Tibial nerve (tissue), 4 donors: ENCODE results near the gene VPS41. TPM values are rescaled to one million over a fixed set of nuclear protein-coding genes. Genes with fewer than 3 reads are reported as not detected.

Source experiments
- DNase-seq, 2 donors: peaks; one replicate each; pipeline ENCODE4 v3.0.0-alpha.2; 2019; ENCODE audit warnings: low spot score in 2 of 2
- H3K27ac ChIP-seq, 4 donors: fragments of 200-600 bp; sonication (generic) in 3 of 4; one replicate each; pipeline ENCODE4 v1.5.1; 2017 to 2019; ENCODE audit warnings: mild to moderate bottlenecking in 1 of 4
- H3K27me3 ChIP-seq, 2 donors: fragments of 200-600 bp; sonication (generic) in 1 of 2; one replicate each; pipeline versions ENCODE4 v1.5.1 to v1.6.0; 2017 to 2019
- H3K36me3 ChIP-seq, 3 donors: fragments of 200-600 bp; sonication (generic); one replicate each; pipeline ENCODE4 v1.5.1; 2018 to 2019
- H3K4me1 ChIP-seq, 4 donors: fragments of 200-600 bp; sonication (generic) in 3 of 4; one replicate each; pipeline ENCODE4 v1.5.1; 2017 to 2019
- H3K4me3 ChIP-seq, 4 donors: fragments of 200-600 bp; sonication (generic) in 3 of 4; one replicate each; pipeline ENCODE4 v1.5.1; 2017 to 2019; ENCODE audit warnings: mild to moderate bottlenecking in 1 of 4, moderate library complexity in 1 of 4
- H3K9me3 ChIP-seq, 4 donors: fragments of 200-600 bp; sonication (generic) in 3 of 4; one replicate each; pipeline ENCODE4 v1.5.1; 2017 to 2019
- EP300 ChIP-seq, 2 donors: sonication (generic); formaldehyde crosslinking; IDR thresholded peaks; one replicate each; pipeline ENCODE4 v1.6.1; 2017; ENCODE audit warnings: antibody characterized with exemption in 2 of 2, mild to moderate bottlenecking in 1 of 2
- POLR2A ChIP-seq, 2 donors: fragments of 450-650 bp; IDR thresholded peaks; one replicate each; pipeline ENCODE4 v1.6.1; 2017; ENCODE audit warnings: antibody characterized with exemption in 2 of 2, mild to moderate bottlenecking in 2 of 2, moderate library complexity in 2 of 2
- WGBS, 2 donors: methylation state at CpG; one replicate each; pipeline ENCODE4 v1.1.5; 2018; 5-methylcytosine and 5-hydroxymethylcytosine counted together
- total RNA-seq, 4 donors: library from RNA; depleted of rRNA; stranded (reverse); fragments of >200 nt; gene quantifications; one replicate each; pipeline ENCODE4 v1.1.0, GENCODE V29; 2016
- TF ChIP-seq, protein P1 (sequence below), 5 experiments: fragments of 200-600 bp in 3 of 5; fragments of 450-650 bp in 2 of 5; sonication (generic) in 3 of 5; IDR thresholded peaks; one replicate each; pipeline ENCODE4 v1.5.1; 2016 to 2019; ENCODE audit warnings: antibody characterized with exemption in 5 of 5, mild to moderate bottlenecking in 3 of 5, moderate library complexity in 2 of 5

The VPS41 gene
- total RNA-seq, 4 donors from 2014 or later, result 31.2 to 47.5 (median 47.2) TPM

DNA sequence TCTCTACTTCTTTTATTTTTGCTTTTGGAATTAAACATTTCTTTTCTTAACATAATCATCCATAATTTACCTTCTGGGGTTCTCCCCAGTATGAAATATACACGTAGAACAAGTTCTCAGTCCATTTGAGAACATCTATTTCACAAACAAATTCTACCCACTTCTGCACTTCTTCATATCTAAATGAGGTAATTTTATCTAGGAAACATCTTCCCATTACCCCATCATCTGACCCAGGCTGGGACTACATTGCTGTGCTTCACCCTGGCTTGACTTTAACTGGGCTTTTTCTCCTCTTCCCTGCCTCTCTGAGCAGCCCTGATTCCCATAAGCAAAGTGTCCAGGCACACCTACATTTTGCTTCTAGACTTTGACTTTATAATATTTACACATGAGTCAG lies 234.5 kb downstream of the VPS41 start:
- WGBS, 2 donors, result 76 to 84% methylated on average over 1 of the region's 1 CpG
- no peak overlapping the region for H3K27ac ChIP-seq

GRCh38 chr7:38673795-38674194 lies 235.2 kb downstream of the VPS41 start:
- WGBS, 2 donors, result 73 to 82% methylated on average over 3 of the region's 3 CpGs
- no peaks in the 10 kb centered on the region for H3K27me3 ChIP-seq
- H3K4me1 ChIP-seq, result no peaks in the 10 kb centered on the region
- no peak for DNase-seq
- H3K27ac ChIP-seq, result no peak overlapping the region
- TF ChIP-seq, protein P1, sequence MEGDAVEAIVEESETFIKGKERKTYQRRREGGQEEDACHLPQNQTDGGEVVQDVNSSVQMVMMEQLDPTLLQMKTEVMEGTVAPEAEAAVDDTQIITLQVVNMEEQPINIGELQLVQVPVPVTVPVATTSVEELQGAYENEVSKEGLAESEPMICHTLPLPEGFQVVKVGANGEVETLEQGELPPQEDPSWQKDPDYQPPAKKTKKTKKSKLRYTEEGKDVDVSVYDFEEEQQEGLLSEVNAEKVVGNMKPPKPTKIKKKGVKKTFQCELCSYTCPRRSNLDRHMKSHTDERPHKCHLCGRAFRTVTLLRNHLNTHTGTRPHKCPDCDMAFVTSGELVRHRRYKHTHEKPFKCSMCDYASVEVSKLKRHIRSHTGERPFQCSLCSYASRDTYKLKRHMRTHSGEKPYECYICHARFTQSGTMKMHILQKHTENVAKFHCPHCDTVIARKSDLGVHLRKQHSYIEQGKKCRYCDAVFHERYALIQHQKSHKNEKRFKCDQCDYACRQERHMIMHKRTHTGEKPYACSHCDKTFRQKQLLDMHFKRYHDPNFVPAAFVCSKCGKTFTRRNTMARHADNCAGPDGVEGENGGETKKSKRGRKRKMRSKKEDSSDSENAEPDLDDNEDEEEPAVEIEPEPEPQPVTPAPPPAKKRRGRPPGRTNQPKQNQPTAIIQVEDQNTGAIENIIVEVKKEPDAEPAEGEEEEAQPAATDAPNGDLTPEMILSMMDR (IDR thresholded peaks at IDR 0.05), result no peak
- TF ChIP-seq POLR2A (IDR thresholded peaks at IDR 0.05), result no peak
- TF ChIP-seq EP300 (IDR thresholded peaks at IDR 0.05), result peak in 1 of 2 donors; percentile 24
- H3K9me3 ChIP-seq, result peaks cover 0 to 4% (median 0%) of the 10 kb centered on the region in 4 donors
- H3K36me3 ChIP-seq, result no peaks in the 10 kb centered on the region
- H3K4me3 ChIP-seq, result no peak overlapping the region

More for the DNA sequence above, 234.5 kb downstream of the VPS41 start:
- H3K9me3 ChIP-seq, result peaks cover 0 to 4% (median 0%) of the 10 kb centered on the region in 4 donors
- H3K4me1 ChIP-seq, result no peaks in the 10 kb centered on the region
- no peaks in the 10 kb centered on the region for H3K36me3 ChIP-seq
- no peak for DNase-seq
- H3K4me3 ChIP-seq, result no peak overlapping the region
- H3K27me3 ChIP-seq, result no peaks in the 10 kb centered on the region
- TF ChIP-seq, protein P1 (IDR thresholded peaks at IDR 0.05), result no peak
- TF ChIP-seq POLR2A (IDR thresholded peaks at IDR 0.05) (no peak), EP300 (IDR thresholded peaks at IDR 0.05) (no peak)

Other genes with a start within 250 kb of the VPS41 start
- gene POU6F2, start 68.7 kb upstream of the VPS41 start, total RNA-seq, result 1 to 10 TPM in 3 of 4 donors, under 1 TPM in 1; 0.21 to 1.8 (median 1.3) TPM